GM12872 (cell line): ENCODE measurements around the gene SERPINF2.
A peak's percentile ranks its signal among the peaks of the same experiment; 100 is the strongest.

Experiments
- TF ChIP-seq, protein P1 (sequence below): IDR thresholded peaks from 3 replicates; pipeline ENCODE4 v1.5.1; 2011; ENCODE audit warnings: low read depth, mild to moderate bottlenecking, low read length, moderate library complexity; ENCODE audit not compliant: insufficient read depth

Gene SERPINF2

GRCh38 chr17:1720856-1721386 lies 21.8 kb upstream of the SERPINF2 start:
- TF ChIP-seq, protein P1, sequence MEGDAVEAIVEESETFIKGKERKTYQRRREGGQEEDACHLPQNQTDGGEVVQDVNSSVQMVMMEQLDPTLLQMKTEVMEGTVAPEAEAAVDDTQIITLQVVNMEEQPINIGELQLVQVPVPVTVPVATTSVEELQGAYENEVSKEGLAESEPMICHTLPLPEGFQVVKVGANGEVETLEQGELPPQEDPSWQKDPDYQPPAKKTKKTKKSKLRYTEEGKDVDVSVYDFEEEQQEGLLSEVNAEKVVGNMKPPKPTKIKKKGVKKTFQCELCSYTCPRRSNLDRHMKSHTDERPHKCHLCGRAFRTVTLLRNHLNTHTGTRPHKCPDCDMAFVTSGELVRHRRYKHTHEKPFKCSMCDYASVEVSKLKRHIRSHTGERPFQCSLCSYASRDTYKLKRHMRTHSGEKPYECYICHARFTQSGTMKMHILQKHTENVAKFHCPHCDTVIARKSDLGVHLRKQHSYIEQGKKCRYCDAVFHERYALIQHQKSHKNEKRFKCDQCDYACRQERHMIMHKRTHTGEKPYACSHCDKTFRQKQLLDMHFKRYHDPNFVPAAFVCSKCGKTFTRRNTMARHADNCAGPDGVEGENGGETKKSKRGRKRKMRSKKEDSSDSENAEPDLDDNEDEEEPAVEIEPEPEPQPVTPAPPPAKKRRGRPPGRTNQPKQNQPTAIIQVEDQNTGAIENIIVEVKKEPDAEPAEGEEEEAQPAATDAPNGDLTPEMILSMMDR: peak; percentile 99

DNA sequence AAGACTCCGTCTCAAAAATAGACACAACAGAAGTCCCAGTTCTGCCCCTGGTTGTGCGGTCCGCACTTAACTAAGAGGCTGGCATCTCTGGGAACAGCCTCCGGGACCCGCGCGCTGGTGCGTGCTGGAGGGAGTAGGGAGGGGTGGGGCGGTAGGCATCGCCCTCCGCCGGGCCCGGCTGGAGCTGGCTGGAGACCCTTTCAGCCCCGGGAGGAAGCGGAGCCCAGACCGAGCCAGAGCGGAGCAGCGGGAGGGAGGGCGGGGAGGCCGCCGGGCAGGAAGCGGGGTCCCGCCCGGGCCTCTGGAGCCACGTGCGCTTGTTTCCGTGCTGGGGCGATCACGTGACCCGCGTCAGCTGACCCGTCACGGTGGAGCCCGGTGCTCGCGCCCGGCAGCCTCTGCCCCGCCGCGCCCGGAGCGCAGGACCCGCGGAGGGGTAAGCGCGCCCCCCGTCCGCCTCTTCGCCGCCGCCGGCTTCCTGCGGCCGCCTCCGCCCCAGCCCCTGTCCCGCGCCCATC lies 18.3 kb upstream of the SERPINF2 start, which contains the start of gene WDR81:
TSS of gene WDR81 (plus strand) at position 354 of the 518 bp plus-strand sequence. CDS start 256 bp downstream, outside the sequence.
- TF ChIP-seq, protein P1: no peak

- TF ChIP-seq, protein P1: no peak
Measured at GRCh38 chr17:1724869-1725641, 17.6 kb upstream of the SERPINF2 start.

- TF ChIP-seq, protein P1: no peak
Measured at GRCh38 chr17:1725642-1726511, 16.8 kb upstream of the SERPINF2 start.

- TF ChIP-seq, protein P1: no peak
Measured at GRCh38 chr17:1726626-1727257, 15.9 kb upstream of the SERPINF2 start.

- TF ChIP-seq, protein P1: no peak
Measured at GRCh38 chr17:1727258-1727789, 15.3 kb upstream of the SERPINF2 start.
